CD14-positive monocyte (primary cell): ENCODE measurements around the gene ZNF423. TPM values are rescaled to one million over a fixed set of nuclear protein-coding genes. Genes with fewer than 3 reads are reported as not detected.

Experiments used
- DNase-seq, 3 donors: peaks; one replicate each; pipeline ENCODE4 v3.0.0-alpha.2; 2011 to 2022
- H2AFZ ChIP-seq: 2 replicates; pipeline ENCODE4 v1.6.0; 2012; ENCODE audit warnings: mild to moderate bottlenecking, low read depth, low read length, inconsistent platforms; ENCODE audit not compliant: insufficient read depth, poor library complexity, severe bottlenecking
- H3K27ac ChIP-seq, 2 donors: 1 replicate in 1 of 2; 2 replicates in 1 of 2; pipeline ENCODE4 v1.5.1; 2012 to 2013; ENCODE audit warnings: low read length in 2 of 2, control low read depth in 1 of 2, inconsistent platforms in 1 of 2, low read depth in 1 of 2, mild to moderate bottlenecking in 1 of 2
- H3K27me3 ChIP-seq, 2 donors: one replicate each; pipeline versions ENCODE4 v1.6.0 to v1.6.1; 2011 to 2013; ENCODE audit warnings: low read length in 2 of 2; ENCODE audit not compliant: control insufficient read depth in 2 of 2, insufficient read depth in 2 of 2
- H3K36me3 ChIP-seq, 2 donors: replicated peaks in 1 of 2; 1 replicate in 1 of 2; 2 replicates in 1 of 2; pipeline versions ENCODE4 v1.5.1 to v1.6.1; 2012 to 2013; ENCODE audit warnings: low read length in 2 of 2, control low read depth in 1 of 2, inconsistent platforms in 1 of 2, mild to moderate bottlenecking in 1 of 2; ENCODE audit not compliant: insufficient read depth in 2 of 2, control insufficient read depth in 1 of 2
- H3K4me1 ChIP-seq, 2 donors: 1 replicate in 1 of 2; 2 replicates in 1 of 2; pipeline versions ENCODE4 v1.5.1 to v1.6.1; 2012 to 2013; ENCODE audit warnings: low read length in 2 of 2, control low read depth in 1 of 2, inconsistent platforms in 1 of 2, mild to moderate bottlenecking in 1 of 2, moderate library complexity in 1 of 2; ENCODE audit not compliant: insufficient read depth in 2 of 2, control insufficient read depth in 1 of 2
- H3K4me2 ChIP-seq: replicated peaks from 2 replicates; pipeline ENCODE3; 2012; ENCODE audit warnings: low read length, moderate library complexity, mild to moderate bottlenecking; ENCODE audit not compliant: poor library complexity, severe bottlenecking; ENCODE audit errors: extremely low read depth
- H3K4me3 ChIP-seq, 3 experiments: fragments of 200-600 bp in 1 of 3; sonication (generic) in 1 of 3; replicated peaks in 1 of 3; 1 replicate in 2 of 3; 2 replicates in 1 of 3; pipeline ENCODE4 v1.5.1; 2011 to 2013; ENCODE audit warnings: low read length in 3 of 3, mild to moderate bottlenecking in 3 of 3, control low read depth in 2 of 3, low read depth in 2 of 3, inconsistent platforms in 1 of 3, moderate library complexity in 1 of 3
- H3K79me2 ChIP-seq: 2 replicates; pipeline ENCODE4 v1.6.0; 2012; ENCODE audit warnings: mild to moderate bottlenecking, control low read depth, inconsistent platforms, low read length, moderate library complexity; ENCODE audit not compliant: insufficient read depth
- H3K9ac ChIP-seq: 2 replicates; pipeline ENCODE4 v1.6.0; 2017; ENCODE audit warnings: low read length, mild to moderate bottlenecking; ENCODE audit not compliant: insufficient read depth, poor library complexity, severe bottlenecking
- H3K9me3 ChIP-seq, 2 donors: replicated peaks in 1 of 2; 1 replicate in 1 of 2; 2 replicates in 1 of 2; pipeline versions ENCODE4 v1.5.1 to v1.6.1; 2012 to 2013; ENCODE audit warnings: low read length in 2 of 2, control low read depth in 1 of 2; ENCODE audit not compliant: control insufficient read depth in 1 of 2, insufficient read depth in 1 of 2
- H4K20me1 ChIP-seq: 2 replicates; pipeline ENCODE4 v1.6.0; 2012; ENCODE audit warnings: mild to moderate bottlenecking, low read length, control low read depth, moderate library complexity; ENCODE audit not compliant: insufficient read depth
- H3K27ac Mint-ChIP-seq, 7 donors: one replicate each; pipeline ENCODE4 v1.8.0; 2020; ENCODE audit warnings: mild to moderate bottlenecking in 7 of 7, mixed read lengths in 7 of 7, moderate library complexity in 6 of 7, inconsistent platforms in 2 of 7
- H3K27me3 Mint-ChIP-seq, 3 donors: one replicate each; pipeline ENCODE4 v1.8.0; 2021 to 2022; ENCODE audit warnings: low read depth in 3 of 3, mild to moderate bottlenecking in 3 of 3, mixed read lengths in 3 of 3, moderate library complexity in 3 of 3, inconsistent platforms in 1 of 3
- H3K36me3 Mint-ChIP-seq, 2 donors: one replicate each; pipeline ENCODE4 v1.8.0; 2020; ENCODE audit warnings: mixed read lengths in 2 of 2, inconsistent platforms in 1 of 2, mild to moderate bottlenecking in 1 of 2
- H3K4me1 Mint-ChIP-seq: one replicate; pipeline ENCODE4 v1.8.0; 2020; ENCODE audit warnings: mild to moderate bottlenecking, mixed read lengths
- H3K4me3 Mint-ChIP-seq, 2 donors: one replicate each; pipeline ENCODE4 v1.8.0; 2020; ENCODE audit warnings: mild to moderate bottlenecking in 2 of 2, mixed read lengths in 2 of 2, moderate library complexity in 1 of 2
- H3K9me3 Mint-ChIP-seq, 7 donors: one replicate each; pipeline ENCODE4 v1.8.0; 2020 to 2022; ENCODE audit warnings: mixed read lengths in 7 of 7, mild to moderate bottlenecking in 6 of 7, moderate library complexity in 6 of 7, inconsistent platforms in 2 of 7
- WGBS: methylation state at CpG from one replicate; pipeline ENCODE4 v1.1.5; 2013; ENCODE audit warnings: missing lambda C conversion rate; ENCODE audit not compliant: insufficient coverage; 5-methylcytosine and 5-hydroxymethylcytosine counted together
- intact Hi-C, 2 donors: fragments of 100-400 bp; cut with micrococcal nuclease; formaldehyde crosslinking; loops; one replicate each; pipeline versions ENCODE4 v1.15.0 to v1.15.1; 2023
- polyA plus RNA-seq, 3 donors: library from polyadenylated mRNA; depleted of rRNA in 1 of 3; unstranded in 2 of 3; stranded (reverse) in 1 of 3; fragments of 300-500 nt in 2 of 3; fragments of >200 nt in 1 of 3; fragmentation: Illumina TruSeq in 2 of 3; gene quantifications; 1 replicate in 2 of 3; 2 replicates in 1 of 3; pipeline ENCODE4 v1.2.3, GENCODE V29; 2012 to 2021
- TF ChIP-seq, protein P1 (sequence below): fragments of 200-600 bp; IDR thresholded peaks from one replicate; pipeline ENCODE4 v1.8.0; 2022; ENCODE audit warnings: antibody characterized with exemption, mild to moderate bottlenecking

The ZNF423 gene
- polyA plus RNA-seq, 3 donors: not detected

DNA sequence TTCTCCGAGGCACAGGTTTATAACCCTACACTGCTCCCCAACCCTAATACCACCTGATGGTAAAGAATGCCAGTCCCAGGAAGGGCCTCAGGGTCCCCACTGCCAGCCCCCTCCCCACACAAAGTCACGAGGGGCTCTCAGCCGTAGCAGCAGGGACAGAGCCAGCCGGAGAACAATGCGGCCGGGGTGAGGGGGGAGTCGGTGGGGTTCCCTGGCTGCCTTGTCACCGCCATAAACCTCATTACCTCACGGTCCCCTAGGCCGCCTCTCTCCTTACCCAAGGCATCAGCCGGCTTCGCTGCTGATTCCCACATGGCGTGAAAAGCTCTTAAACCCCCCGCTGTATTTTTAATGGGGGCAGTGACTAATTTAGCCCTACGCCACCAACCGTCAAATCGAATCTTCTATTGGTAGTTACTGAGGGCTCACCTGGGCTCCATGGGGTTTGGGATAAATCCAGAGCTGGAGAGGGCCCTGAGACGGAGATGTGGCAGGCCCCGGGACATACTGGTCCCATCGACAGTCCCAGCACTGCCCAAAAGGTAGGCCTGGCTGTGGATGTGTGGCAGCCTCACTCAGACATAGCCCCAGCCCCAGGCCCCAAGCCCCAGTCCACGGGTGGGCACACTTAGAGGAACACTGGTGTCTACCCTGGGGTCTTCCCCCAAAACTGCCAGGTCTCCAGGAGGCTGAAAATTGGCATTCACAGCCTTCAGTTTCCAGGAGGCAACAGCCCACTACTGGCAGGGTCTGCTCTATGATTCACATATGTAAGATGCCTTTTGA is 367.0 kb downstream of the ZNF423 start:
- no peak overlapping the region for H3K4me3 Mint-ChIP-seq
- 96% methylated on average over 9 of the region's 21 CpGs for whole genome bisulfite sequencing
- H3K4me1 ChIP-seq: peaks cover 0 to 13% of the 10 kb centered on the region in 2 donors
- peaks cover 0 to 2% (median 1%) of the 10 kb centered on the region in 7 donors for H3K9me3 Mint-ChIP-seq
- intact Hi-C loops: no loop called here
- H3K9ac ChIP-seq: no peak overlapping the region
- no peaks in the 10 kb centered on the region for H3K36me3 ChIP-seq
- H3K27ac ChIP-seq: no peak overlapping the region
- H3K79me2 ChIP-seq: no peaks in the 10 kb centered on the region
- H3K27me3 ChIP-seq: peaks cover 0 to 6% of the 10 kb centered on the region in 2 donors
- H2AFZ ChIP-seq: no peak overlapping the region
- TF ChIP-seq, protein P1, sequence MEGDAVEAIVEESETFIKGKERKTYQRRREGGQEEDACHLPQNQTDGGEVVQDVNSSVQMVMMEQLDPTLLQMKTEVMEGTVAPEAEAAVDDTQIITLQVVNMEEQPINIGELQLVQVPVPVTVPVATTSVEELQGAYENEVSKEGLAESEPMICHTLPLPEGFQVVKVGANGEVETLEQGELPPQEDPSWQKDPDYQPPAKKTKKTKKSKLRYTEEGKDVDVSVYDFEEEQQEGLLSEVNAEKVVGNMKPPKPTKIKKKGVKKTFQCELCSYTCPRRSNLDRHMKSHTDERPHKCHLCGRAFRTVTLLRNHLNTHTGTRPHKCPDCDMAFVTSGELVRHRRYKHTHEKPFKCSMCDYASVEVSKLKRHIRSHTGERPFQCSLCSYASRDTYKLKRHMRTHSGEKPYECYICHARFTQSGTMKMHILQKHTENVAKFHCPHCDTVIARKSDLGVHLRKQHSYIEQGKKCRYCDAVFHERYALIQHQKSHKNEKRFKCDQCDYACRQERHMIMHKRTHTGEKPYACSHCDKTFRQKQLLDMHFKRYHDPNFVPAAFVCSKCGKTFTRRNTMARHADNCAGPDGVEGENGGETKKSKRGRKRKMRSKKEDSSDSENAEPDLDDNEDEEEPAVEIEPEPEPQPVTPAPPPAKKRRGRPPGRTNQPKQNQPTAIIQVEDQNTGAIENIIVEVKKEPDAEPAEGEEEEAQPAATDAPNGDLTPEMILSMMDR: no peak
- no peaks in the 10 kb centered on the region for H3K36me3 Mint-ChIP-seq
- H3K27ac Mint-ChIP-seq: no peak overlapping the region
- H3K4me1 Mint-ChIP-seq: peaks cover 8% of the 10 kb centered on the region
- H3K4me2 ChIP-seq: no peak overlapping the region
- H3K4me3 ChIP-seq: no peak overlapping the region
- no peak for DNase-seq
- no peaks in the 10 kb centered on the region for H4K20me1 ChIP-seq
- no peaks in the 10 kb centered on the region for H3K9me3 ChIP-seq
- H3K27me3 Mint-ChIP-seq: peaks cover 1 to 14% (median 4%) of the 10 kb centered on the region in 3 donors

DNA sequence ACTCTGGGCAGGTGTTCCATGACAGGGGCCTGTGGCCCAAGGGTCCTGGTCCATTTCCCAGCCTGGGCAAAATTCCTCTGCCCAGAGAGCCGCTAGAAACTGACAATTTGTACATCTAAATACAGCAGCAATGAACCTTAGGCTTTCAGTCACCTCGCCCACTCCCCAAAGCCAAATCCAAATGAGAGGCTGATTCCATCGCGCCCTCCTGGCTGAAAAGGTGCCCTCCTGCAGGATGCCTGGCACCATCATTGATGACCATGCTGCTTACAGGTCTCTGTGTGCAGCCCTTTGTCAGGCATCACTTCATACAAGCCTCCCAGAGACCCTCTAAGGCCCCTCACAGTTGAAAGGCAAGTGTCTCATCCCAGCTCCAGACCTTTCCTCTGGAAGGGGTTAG is 367.6 kb downstream of the ZNF423 start:
- Mint-ChIP-seq H3K4me3 (no peak overlapping the region), H3K27ac (no peak overlapping the region), H3K36me3 (no peaks in the 10 kb centered on the region), H3K4me1 (peaks cover 8% of the 10 kb centered on the region), H3K9me3 (peaks cover 0 to 2% (median 1%) of the 10 kb centered on the region in 7 donors), H3K27me3 (peaks cover 1 to 16% (median 6%) of the 10 kb centered on the region in 3 donors)
- peaks cover 0 to 12% of the 10 kb centered on the region in 2 donors for H3K27me3 ChIP-seq
- H3K79me2 ChIP-seq: no peaks in the 10 kb centered on the region
- H3K36me3 ChIP-seq: no peaks in the 10 kb centered on the region
- WGBS: 90% methylated on average over 4 of the region's 4 CpGs
- no peak overlapping the region for H2AFZ ChIP-seq
- H3K4me1 ChIP-seq: peaks cover 0 to 13% of the 10 kb centered on the region in 2 donors
- H3K9ac ChIP-seq: no peak overlapping the region
- H3K27ac ChIP-seq: no peak overlapping the region
- no peak overlapping the region for H3K4me3 ChIP-seq
- no peaks in the 10 kb centered on the region for H3K9me3 ChIP-seq
- TF ChIP-seq, protein P1: no peak
- DNase-seq: no peak
- no peaks in the 10 kb centered on the region for H4K20me1 ChIP-seq
- no peak overlapping the region for H3K4me2 ChIP-seq
- intact Hi-C loops: no loop called here
